PFSK-1 (cell line): ENCODE measurements around the gene ZNF283.

ENCODE experiments used
- REST ChIP-seq, 2 experiments: IDR thresholded peaks; 2 replicates each; pipeline versions ENCODE4 v1.6.1 to v1.8.0; 2011 to 2012; ENCODE audit warnings: low read depth in 2 of 2, low read length in 2 of 2, control low read depth in 1 of 2, inconsistent platforms in 1 of 2, mild to moderate bottlenecking in 1 of 2, moderate library complexity in 1 of 2; ENCODE audit not compliant: insufficient read depth in 1 of 2
- SIN3A ChIP-seq: IDR thresholded peaks from 2 replicates; pipeline ENCODE4 v1.6.1; 2012; ENCODE audit warnings: mild to moderate bottlenecking, low read length, moderate library complexity, borderline replicate concordance; ENCODE audit not compliant: insufficient read depth

DNA sequence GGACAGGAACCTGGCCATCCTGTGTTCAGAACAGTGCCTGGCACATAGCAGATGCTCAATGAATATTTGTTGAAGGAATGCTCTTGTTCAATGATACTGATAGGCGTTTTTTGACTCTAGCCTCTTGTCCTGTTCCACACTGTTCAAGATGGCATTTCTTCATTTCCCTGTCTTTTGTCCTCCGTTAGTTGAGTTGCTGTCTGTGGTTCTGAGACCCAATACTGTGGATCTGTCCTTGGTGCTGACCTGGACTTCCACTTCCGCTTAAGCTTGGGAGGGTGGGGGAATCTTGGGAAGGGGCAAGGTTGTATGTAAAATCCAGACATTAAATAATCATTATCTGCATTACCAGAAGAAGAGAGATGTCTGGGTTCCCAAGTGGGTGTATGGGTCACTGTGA, 38.1 kb upstream of the ZNF283 start:
- TF ChIP-seq SIN3A (peak; percentile 99; the same call in 1 of the 2 replicates), REST (IDR thresholded peaks at IDR 0.05; ENCODE audit: insufficient read depth in 1 of 2, low read depth in 2 of 2, low read length in 2 of 2) (peak; percentile 92 to 100)
